Esophagus muscularis mucosa (tissue), 3 donors: ENCODE results near the gene TMEM140.

Source experiments
- POLR2A ChIP-seq: fragments of 450-650 bp; IDR thresholded peaks from one replicate; pipeline ENCODE4 v1.6.1; 2017; ENCODE audit warnings: antibody characterized with exemption, moderate library complexity, mild to moderate bottlenecking, low read depth
- TF ChIP-seq, protein P1 (sequence below), 3 experiments: fragments of 200-600 bp in 2 of 3; fragments of 450-650 bp in 1 of 3; sonication (generic) in 2 of 3; IDR thresholded peaks; one replicate each; pipeline ENCODE4 v1.5.1; 2017 to 2019; ENCODE audit warnings: antibody characterized with exemption in 3 of 3, mild to moderate bottlenecking in 2 of 3, moderate library complexity in 1 of 3

DNA sequence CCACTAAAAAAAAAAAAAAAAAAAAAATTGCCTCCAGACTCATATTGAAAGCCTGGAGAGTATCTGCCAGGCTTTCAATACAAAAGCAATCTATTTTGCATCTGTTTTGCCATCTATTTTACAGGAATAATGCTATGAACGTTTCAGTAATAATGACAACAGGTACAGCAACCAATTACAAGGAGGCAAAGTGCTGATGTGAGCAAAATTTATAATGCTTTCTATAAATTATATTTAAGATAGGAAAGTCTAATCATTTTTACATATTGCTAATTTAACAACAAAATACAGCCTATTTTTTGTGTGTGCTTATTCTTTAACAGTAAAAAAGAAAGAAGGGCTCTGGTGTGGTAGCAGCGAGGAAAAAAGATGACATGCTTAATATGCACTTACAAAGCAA lies 53.5 kb downstream of the TMEM140 start:
- no peak for TF ChIP-seq POLR2A
- TF ChIP-seq, protein P1, sequence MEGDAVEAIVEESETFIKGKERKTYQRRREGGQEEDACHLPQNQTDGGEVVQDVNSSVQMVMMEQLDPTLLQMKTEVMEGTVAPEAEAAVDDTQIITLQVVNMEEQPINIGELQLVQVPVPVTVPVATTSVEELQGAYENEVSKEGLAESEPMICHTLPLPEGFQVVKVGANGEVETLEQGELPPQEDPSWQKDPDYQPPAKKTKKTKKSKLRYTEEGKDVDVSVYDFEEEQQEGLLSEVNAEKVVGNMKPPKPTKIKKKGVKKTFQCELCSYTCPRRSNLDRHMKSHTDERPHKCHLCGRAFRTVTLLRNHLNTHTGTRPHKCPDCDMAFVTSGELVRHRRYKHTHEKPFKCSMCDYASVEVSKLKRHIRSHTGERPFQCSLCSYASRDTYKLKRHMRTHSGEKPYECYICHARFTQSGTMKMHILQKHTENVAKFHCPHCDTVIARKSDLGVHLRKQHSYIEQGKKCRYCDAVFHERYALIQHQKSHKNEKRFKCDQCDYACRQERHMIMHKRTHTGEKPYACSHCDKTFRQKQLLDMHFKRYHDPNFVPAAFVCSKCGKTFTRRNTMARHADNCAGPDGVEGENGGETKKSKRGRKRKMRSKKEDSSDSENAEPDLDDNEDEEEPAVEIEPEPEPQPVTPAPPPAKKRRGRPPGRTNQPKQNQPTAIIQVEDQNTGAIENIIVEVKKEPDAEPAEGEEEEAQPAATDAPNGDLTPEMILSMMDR (IDR thresholded peaks at IDR 0.05): no peak
